GM23248 (cell line): ENCODE measurements around the gene RBPMS2. TPM values are rescaled to one million over a fixed set of nuclear protein-coding genes. Genes with fewer than 3 reads are reported as not detected.

Experiments used
- DNase-seq: peaks from one replicate; pipeline ENCODE4 v3.0.0-alpha.2; 2015
- H2AFZ ChIP-seq: fragments of 200-600 bp; sonication (generic); 2 replicates; pipeline ENCODE4 v1.6.1; 2016; ENCODE audit warnings: antibody characterized with exemption
- H3F3A ChIP-seq: fragments of 200-600 bp; sonication (generic); 2 replicates; pipeline ENCODE4 v1.6.1; 2016; ENCODE audit warnings: mild to moderate bottlenecking, antibody characterized with exemption, mixed run types; ENCODE audit not compliant: insufficient read depth
- H3K27ac ChIP-seq: fragments of 200-600 bp; sonication (generic); 2 replicates; pipeline ENCODE4 v1.5.1; 2016; ENCODE audit warnings: mild to moderate bottlenecking
- H3K27me3 ChIP-seq: fragments of 200-600 bp; sonication (generic); replicated peaks from 2 replicates; pipeline ENCODE4 v1.6.1; 2016; ENCODE audit warnings: mild to moderate bottlenecking; ENCODE audit not compliant: insufficient read depth
- H3K36me3 ChIP-seq: fragments of 200-600 bp; sonication (generic); 2 replicates; pipeline ENCODE4 v1.6.1; 2016; ENCODE audit warnings: low read depth, mild to moderate bottlenecking
- H3K4me1 ChIP-seq: fragments of 200-600 bp; sonication (generic); 2 replicates; pipeline ENCODE4 v1.6.1; 2016; ENCODE audit warnings: mild to moderate bottlenecking; ENCODE audit not compliant: insufficient read depth
- H3K4me2 ChIP-seq: fragments of 200-600 bp; sonication (generic); one replicate; pipeline ENCODE4 v1.6.1; 2016; ENCODE audit warnings: mild to moderate bottlenecking; ENCODE audit not compliant: unreplicated experiment
- H3K4me3 ChIP-seq: fragments of 200-600 bp; sonication (generic); 2 replicates; pipeline ENCODE4 v1.5.1; 2016; ENCODE audit warnings: mild to moderate bottlenecking
- H3K79me2 ChIP-seq: fragments of 200-600 bp; sonication (generic); 2 replicates; pipeline ENCODE4 v1.6.1; 2016; ENCODE audit warnings: mild to moderate bottlenecking; ENCODE audit not compliant: insufficient read depth
- H3K9ac ChIP-seq: fragments of 200-600 bp; sonication (generic); 2 replicates; pipeline ENCODE4 v1.6.1; 2016; ENCODE audit warnings: mild to moderate bottlenecking
- H3K9me2 ChIP-seq: fragments of 200-600 bp; sonication (generic); 2 replicates; pipeline ENCODE4 v1.6.1; 2016; ENCODE audit warnings: mixed run types, mild to moderate bottlenecking, moderate library complexity; ENCODE audit not compliant: insufficient read depth
- H3K9me3 ChIP-seq: fragments of 200-600 bp; sonication (generic); one replicate; pipeline ENCODE4 v1.6.1; 2017; ENCODE audit warnings: low read depth
- H4K20me1 ChIP-seq: fragments of 200-600 bp; sonication (generic); 2 replicates; pipeline ENCODE4 v1.6.0; 2016; ENCODE audit not compliant: insufficient read depth
- EZH2 ChIP-seq: fragments of 200-600 bp; sonication (generic); IDR thresholded peaks from 2 replicates; pipeline ENCODE4 v1.6.1; 2018; ENCODE audit warnings: antibody characterized with exemption, mild to moderate bottlenecking; ENCODE audit not compliant: insufficient read depth, poor library complexity, severe bottlenecking
- EZH2phosphoT487 ChIP-seq: fragments of 200-600 bp; sonication (generic); IDR thresholded peaks from 2 replicates; pipeline ENCODE4 v1.6.1; 2018; ENCODE audit warnings: antibody characterized with exemption, moderate library complexity, mild to moderate bottlenecking, low read depth; ENCODE audit not compliant: insufficient read depth
- WGBS, 2 experiments: methylation state at CpG; one replicate each; pipeline ENCODE4 v1.1.6; 2015 to 2017; ENCODE audit warnings: low lambda C conversion rate in 2 of 2, low coverage in 1 of 2; ENCODE audit errors: missing lambda C conversion rate in 2 of 2; 5-methylcytosine and 5-hydroxymethylcytosine counted together
- in situ Hi-C: fragments of 300-500 bp; cut with MboI; formaldehyde crosslinking; loops from 2 replicates; pipeline ENCODE4 v1.15.0; 2020
- polyA plus RNA-seq: library from polyadenylated mRNA; unstranded; fragments of >200 nt; fragmentation: Nextera tagmentation; extraction: Ambion mirVana; gene quantifications from 2 replicates; pipeline ENCODE4 v1.2.1, GENCODE V29; 2016
- total RNA-seq: library from RNA; depleted of rRNA; stranded (reverse); fragments of >200 nt; shearing (Covaris generic); gene quantifications from 2 replicates; pipeline ENCODE4 v1.2.3, GENCODE V29; 2014

RBPMS2 gene
- total and polyA plus RNA-seq, 2 experiments from 2014 or later, result 0.71 TPM; not detected in 1

DNA sequence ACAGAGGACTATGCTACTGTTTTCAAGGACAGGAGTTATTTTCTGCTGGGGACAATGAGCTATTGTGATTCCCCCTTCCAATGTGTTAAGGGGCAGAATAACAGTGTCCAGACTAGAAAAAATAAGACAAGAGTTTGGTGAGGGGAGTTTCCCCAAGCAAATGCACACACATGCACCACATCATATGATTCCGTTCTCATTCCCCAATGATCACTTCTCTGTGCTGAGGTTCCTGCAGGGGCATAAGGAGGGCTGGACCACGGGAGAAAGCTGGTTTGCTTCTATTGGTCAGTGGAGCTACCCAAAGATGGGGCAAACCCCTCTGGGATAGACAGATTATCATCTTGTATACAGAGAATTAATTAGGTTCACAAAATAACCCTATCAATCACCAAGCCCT, 80.6 kb downstream of the RBPMS2 start:
- peaks cover 91% of the 10 kb centered on the region for H3K79me2 ChIP-seq
- H3K9me2 ChIP-seq, result no peaks in the 10 kb centered on the region
- no peak for DNase-seq
- H2AFZ ChIP-seq, result no peak overlapping the region
- H3K4me1 ChIP-seq, result peaks cover 35% of the 10 kb centered on the region
- H3K36me3 ChIP-seq, result peaks cover 14% of the 10 kb centered on the region; the same call in 1 of the 2 replicates
- H3K4me3 ChIP-seq, result no peak overlapping the region
- peaks cover 12% of the 10 kb centered on the region; the same call in 1 of the 2 replicates for H4K20me1 ChIP-seq
- no peak overlapping the region for H3K4me2 ChIP-seq
- in situ Hi-C loops, result no loop called here
- no peak overlapping the region for H3K27ac ChIP-seq
- TF ChIP-seq EZH2phosphoT487 (no peak), EZH2 (no peak)
- H3K9ac ChIP-seq, result no peak overlapping the region
- 100% methylated on average over 2 of the region's 2 CpGs for WGBS, 2 experiments
- no peaks in the 10 kb centered on the region for H3K27me3 ChIP-seq
- peaks cover 48% of the 10 kb centered on the region for H3F3A ChIP-seq
- H3K9me3 ChIP-seq, result no peaks in the 10 kb centered on the region

DNA sequence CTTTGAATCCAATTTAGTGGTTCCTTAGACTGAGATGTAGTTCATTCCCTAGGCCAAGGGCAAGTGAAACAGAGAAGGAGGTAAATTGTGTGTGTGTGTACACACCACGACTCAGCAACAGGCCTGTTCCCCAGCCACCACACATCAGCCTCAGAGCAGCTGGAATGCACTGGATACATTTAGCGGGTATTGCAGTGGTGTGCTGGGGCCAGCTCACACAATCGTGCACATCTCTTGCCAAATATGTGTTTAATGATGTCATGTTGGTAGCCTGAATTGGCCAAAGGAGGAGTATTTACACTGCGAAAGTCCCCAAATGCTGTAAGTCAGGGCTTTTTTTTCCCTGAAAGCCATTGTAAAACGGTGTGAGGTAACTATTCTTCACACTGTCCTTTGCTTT, 82.3 kb downstream of the RBPMS2 start:
- Histone ChIP-seq H3K4me3 (no peak overlapping the region), H4K20me1 (peaks cover 4% of the 10 kb centered on the region; the same call in 1 of the 2 replicates), H3K9ac (peak overlapping the region; percentile 50), H3F3A (peaks cover 32% of the 10 kb centered on the region), H3K36me3 (peaks cover 27% of the 10 kb centered on the region; the same call in 1 of the 2 replicates), H3K9me3 (no peaks in the 10 kb centered on the region), H2AFZ (no peak overlapping the region), H3K27me3 (no peaks in the 10 kb centered on the region), H3K9me2 (no peaks in the 10 kb centered on the region), H3K27ac (peak overlapping the region; percentile 69), H3K4me1 (peaks cover 20% of the 10 kb centered on the region), H3K79me2 (peaks cover 74% of the 10 kb centered on the region), H3K4me2 (peak overlapping the region; percentile 33)
- TF ChIP-seq EZH2, result no peak
- no peak for TF ChIP-seq EZH2phosphoT487
- in situ Hi-C loops, result no loop called here
- WGBS, 2 experiments, result 5 to 9% methylated on average over 5 of the region's 5 CpGs
- peak; percentile 94 for DNase-seq

DNA sequence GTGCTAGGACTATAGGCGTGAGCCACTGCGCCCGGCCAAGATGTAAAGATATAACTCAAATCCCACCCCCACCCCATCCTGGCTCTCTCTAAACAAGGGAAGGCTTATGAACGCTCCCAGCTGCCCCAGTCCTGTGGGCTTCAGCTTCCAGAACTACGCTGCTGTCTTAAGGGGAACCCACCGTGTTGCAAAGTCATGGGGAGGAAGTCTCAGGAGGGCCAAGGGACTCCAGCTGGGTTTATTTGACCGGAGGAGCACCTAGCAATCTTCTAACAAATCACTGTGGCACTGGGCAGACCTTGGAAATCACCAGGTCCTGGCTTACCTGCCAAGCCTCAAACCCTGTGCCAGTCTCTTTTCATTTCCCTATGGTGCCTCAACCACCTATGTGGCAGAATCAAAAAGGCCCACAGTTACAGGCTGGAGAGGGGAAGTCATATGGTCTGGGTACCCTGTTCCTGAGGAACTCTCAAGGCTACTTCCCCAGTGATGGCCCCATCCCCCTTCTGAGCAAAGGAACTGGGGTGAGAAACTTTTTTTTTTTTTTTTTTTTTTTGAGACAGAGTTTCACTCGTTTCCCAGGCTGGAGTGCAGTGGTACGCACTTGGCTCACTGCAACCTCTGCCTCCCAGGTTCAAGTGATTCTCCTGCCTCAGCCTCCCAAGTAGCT, 83.4 kb downstream of the RBPMS2 start:
- H4K20me1 ChIP-seq, result peaks cover 4% of the 10 kb centered on the region; the same call in 1 of the 2 replicates
- no peak overlapping the region for H3K9ac ChIP-seq
- no peak for DNase-seq
- H3K27ac ChIP-seq, result peak overlapping the region; percentile 69; the same call in 1 of the 2 replicates
- in situ Hi-C loops, result no loop called here
- H3K36me3 ChIP-seq, result peaks cover 38% of the 10 kb centered on the region; the same call in 1 of the 2 replicates
- TF ChIP-seq EZH2phosphoT487 (no peak), EZH2 (no peak)
- H2AFZ ChIP-seq, result no peak overlapping the region
- H3K4me3 ChIP-seq, result no peak overlapping the region
- WGBS, 2 experiments, result 87 to 88% methylated on average over 8 to 9 of the region's 9 CpGs
- H3K9me3 ChIP-seq, result no peaks in the 10 kb centered on the region
- no peaks in the 10 kb centered on the region for H3K9me2 ChIP-seq
- no peak overlapping the region for H3K4me2 ChIP-seq
- H3K27me3 ChIP-seq, result no peaks in the 10 kb centered on the region
- H3K79me2 ChIP-seq, result peaks cover 63% of the 10 kb centered on the region
- peaks cover 14% of the 10 kb centered on the region for H3K4me1 ChIP-seq
- peaks cover 25% of the 10 kb centered on the region for H3F3A ChIP-seq

DNA sequence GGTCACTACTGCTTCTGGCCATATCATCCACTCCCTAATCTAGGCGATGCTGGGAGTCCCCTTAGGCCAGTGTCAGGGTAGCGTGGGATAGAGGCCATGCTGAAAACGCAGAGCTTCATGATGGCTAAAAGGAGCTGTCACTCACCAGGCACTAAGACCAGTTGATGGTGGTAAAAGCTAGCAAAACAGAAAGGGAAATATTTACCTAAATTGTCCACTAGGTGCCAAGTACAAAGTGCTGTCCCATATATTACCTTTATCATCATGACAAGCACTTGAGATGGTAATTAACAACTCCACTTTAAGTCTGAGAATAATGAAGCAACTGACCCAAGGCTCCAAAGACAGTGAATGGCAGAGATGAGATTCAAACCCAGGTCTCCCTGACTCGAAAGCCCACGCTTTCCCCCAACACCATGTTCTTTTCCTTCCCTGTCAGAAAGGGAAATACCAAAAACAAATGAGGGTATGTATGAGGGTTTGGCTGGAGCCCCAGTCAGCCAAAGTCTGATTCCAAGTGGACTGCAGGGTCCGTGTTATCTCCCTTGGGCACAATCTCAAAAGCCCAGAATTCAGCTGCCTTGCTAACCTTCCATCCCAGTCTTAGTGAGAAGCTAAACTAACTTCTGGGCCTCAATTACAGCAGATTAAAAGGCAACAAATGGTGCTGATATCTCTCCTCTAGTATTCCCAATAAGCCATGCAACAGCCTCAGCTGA, 84.7 kb downstream of the RBPMS2 start:
- no peaks in the 10 kb centered on the region for H3K9me2 ChIP-seq
- no peaks in the 10 kb centered on the region for H3K27me3 ChIP-seq
- TF ChIP-seq EZH2phosphoT487, result no peak
- TF ChIP-seq EZH2, result no peak
- H3K4me3 ChIP-seq, result no peak overlapping the region
- in situ Hi-C loops, result no loop called here
- peaks cover 14% of the 10 kb centered on the region for H3K4me1 ChIP-seq
- H4K20me1 ChIP-seq, result peaks cover 4% of the 10 kb centered on the region; the same call in 1 of the 2 replicates
- no peak overlapping the region for H2AFZ ChIP-seq
- DNase-seq, result no peak
- H3K79me2 ChIP-seq, result peaks cover 50% of the 10 kb centered on the region
- H3K36me3 ChIP-seq, result peaks cover 45% of the 10 kb centered on the region; the same call in 1 of the 2 replicates
- no peak overlapping the region for H3K9ac ChIP-seq
- no peak overlapping the region for H3K27ac ChIP-seq
- no peaks in the 10 kb centered on the region for H3K9me3 ChIP-seq
- H3K4me2 ChIP-seq, result no peak overlapping the region
- H3F3A ChIP-seq, result peaks cover 37% of the 10 kb centered on the region
- WGBS, 2 experiments, result 64 to 68% methylated on average over 6 of the region's 6 CpGs
